Dermis microvascular lymphatic vessel endothelial cell (primary cell): ENCODE measurements around the gene SNX2. TPM values are rescaled to one million over a fixed set of nuclear protein-coding genes. Genes with fewer than 3 reads are reported as not detected.
"Not testable (repeated sequence)": the region's sequence is repeated elsewhere in the genome, so short reads cannot be mapped to it uniquely, and the experiment has no call there.

Source experiments
- DNase-seq, 2 donors: peaks; one replicate each; pipeline versions ENCODE4 v3.0.0 to v3.0.0-alpha.2; 2010; ENCODE audit warnings: low read depth in 2 of 2
- total RNA-seq: library from RNA; depleted of rRNA; stranded (reverse); fragments of >200 nt; gene quantifications from 2 replicates; pipeline ENCODE4 v1.2.1, GENCODE V29; 2014

The SNX2 gene
- total RNA-seq, 1 donor from 2014 or later: 99.4 TPM

DNA sequence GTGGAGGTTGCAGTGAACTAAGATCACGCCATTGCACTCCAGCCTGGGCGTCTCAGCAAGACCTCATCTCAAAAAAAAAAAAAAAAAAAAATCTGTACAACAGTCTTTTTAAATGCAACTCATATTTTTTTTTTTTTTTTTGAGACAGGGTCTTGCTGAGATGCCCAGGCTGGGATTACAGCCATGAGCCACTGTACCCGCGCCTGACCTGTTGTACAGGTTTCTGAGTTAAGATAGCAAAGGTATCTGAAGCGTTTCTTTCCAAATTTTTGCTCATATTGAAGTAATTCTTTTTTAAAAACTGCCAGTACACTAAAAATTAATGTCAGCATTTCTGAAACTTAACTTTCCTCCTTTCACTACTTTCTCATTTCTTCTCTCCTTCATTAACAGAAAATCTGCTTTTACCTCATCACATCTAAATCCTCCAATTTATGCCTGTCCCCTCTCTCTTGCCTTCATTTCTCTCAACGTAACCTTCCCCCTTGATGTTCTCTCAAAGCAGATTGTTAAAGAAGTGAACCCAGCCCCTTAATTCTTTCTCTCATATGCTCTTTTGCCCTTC, 67.2 kb downstream of the SNX2 start:
- DNase-seq: no peak

DNA sequence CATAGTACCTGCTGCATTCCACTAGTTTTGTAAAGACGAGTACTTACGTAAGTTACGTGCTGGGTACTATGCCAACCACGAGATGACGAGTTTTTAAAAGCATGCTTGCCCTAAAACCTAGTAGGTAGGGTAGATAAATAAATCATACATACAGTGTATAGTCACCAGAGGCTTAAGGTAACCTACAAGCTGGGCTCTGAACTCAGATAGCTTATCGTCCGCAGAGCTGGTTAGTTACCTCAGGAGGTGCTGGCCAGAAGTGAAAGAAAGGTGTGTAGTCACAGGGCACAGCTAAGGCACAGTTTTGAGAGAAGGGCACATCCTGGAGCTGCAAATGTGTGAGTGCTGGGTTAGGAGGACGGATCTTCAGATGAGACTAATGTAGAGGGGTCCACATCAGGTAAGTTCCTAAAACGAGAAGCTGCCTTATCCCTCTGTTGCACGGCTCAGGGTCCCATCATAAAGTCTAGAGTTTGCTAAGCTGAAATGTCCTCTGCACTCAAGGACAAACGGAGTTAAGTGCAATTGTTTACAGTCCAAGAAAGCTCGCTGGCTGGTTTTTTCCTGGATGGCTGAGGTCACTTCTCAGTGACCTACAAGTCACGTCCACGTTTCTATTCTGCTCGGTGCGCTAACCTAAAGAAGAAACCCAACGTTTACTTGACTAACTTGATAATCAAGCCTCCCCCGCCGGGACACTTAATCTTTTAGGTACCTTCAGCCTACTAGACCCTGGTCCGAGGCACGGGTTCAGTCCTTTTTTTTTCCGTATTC, 69.4 kb downstream of the SNX2 start:
- peak in 1 of 2 donors; percentile 15 for DNase-seq

DNA sequence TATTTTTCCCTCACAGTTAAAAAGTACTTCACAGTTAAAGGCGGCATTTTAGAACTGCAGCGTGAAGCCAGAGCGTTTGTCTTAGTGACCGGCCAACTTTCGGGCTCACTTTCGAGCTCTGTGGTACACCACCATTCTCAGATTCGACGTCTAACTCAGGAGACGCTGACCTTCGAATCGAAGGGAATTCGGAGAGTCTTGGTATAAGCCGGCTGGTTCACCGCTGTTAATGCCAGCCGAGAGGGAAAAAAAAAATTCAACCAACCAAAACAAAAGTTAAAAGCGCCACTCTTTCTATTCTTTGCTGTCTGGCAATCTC, 70.0 kb downstream of the SNX2 start:
- no peak for DNase-seq

DNA sequence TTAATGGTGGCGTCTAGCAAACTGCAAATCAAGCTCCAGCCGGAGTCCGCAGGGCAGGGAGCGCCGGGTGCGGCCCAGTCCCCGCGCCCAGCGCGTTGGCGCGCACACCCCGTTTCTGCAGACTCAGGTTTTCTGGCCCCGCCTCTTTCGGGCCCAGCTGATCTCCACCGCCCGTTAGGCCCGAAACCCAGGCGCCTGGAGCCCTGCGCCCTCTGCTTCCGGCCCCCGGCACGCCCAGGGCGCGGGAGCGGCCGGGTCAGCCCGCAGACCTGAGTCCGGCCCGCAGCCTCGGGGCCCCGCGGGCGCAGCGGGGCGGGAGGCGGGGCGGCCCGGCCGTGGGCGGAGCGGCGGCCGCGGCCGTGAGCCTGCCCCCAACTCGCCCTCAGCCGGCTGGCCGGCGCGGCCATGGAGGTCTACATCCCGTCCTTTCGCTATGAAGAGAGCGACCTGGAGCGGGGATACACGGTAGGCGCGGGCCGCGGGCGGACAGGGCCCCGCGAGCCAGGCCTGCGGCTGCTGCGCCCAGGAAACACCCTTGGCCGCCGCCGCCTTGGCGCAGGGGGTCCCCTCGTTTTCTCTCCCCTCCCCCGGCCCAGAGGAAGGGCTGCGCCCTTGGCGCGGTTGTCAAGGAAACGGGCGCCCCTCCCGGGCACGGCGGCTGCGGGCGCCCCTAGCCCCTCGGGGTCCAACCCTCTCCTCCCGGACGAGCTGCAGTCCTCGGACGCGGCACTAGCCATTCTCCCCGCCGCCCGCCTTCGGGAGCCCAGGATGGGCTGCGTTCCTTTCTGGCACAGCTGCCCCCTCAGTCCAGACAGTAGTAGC, 70.6 kb downstream of the SNX2 start, which contains the start of gene SNX24:
Gene SNX24 (plus strand): TSS at position 385 of the 822 bp plus-strand sequence. CDS start 21 bp downstream, at position 406.
- DNase-seq: peak; percentile 31 to 70

DNA sequence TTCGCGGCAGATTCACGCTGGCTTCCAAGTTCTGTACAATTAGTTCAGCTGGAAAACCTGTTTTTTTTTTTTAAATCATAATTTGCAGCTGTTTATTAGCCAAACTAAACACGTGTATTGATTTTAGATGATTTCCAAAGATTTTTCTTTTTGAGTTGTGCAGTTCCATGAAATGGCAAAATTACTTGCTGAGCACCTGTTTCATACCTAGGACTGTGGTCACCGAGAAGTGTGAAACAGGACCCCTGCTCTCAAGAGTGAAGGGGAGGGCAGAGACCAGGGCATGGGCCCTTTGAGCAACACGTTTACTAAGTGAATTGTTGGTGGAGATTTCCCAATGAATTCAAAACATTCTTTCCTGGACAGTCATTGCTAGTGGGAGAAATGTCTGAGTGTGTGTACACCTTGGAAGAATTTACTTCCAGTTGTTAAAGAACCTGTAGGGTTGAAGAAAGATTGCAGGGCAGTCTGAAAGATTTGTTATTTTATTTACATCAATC, 71.2 kb downstream of the SNX2 start:
- DNase-seq: peak in 1 of 2 donors; percentile 11

DNA sequence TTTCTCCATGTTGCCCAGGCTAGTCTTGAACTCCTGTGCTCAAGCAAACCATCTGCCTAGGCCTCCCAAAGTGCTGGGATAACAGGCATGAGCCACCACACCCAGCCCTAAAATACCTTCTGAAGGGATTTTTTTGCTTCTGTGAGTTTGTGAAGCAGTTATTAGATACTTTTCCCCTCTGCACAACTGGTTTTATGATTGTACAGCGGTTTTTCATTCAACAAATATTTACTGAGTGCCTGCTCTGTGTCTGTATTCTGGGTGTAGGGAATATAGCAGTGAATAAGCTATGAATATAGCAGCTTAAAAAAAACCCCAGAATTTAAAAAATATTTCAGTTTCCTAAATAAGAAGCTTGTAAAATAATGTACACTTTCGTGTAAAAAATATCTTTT, 72.8 kb downstream of the SNX2 start:
- DNase-seq: no peak

DNA sequence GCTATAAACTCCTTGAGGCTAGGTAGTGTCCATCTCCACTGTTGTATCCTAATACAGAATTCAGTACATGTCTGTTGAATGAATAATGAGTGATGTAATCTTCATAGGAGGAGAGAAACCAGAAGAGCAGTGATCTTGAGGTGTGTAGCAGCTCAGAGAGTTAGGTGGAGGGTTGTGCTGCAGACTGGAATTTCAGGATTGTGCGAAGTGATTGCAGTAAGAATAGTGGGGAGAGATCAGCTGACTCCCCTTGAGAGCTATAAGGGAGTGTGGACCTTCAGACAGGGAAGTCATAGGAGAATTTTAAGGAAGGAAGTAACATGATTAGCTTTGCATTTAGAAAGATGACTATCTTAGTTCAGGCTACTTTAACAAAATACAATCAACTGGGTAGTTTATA, 74.9 kb downstream of the SNX2 start:
- no peak for DNase-seq

DNA sequence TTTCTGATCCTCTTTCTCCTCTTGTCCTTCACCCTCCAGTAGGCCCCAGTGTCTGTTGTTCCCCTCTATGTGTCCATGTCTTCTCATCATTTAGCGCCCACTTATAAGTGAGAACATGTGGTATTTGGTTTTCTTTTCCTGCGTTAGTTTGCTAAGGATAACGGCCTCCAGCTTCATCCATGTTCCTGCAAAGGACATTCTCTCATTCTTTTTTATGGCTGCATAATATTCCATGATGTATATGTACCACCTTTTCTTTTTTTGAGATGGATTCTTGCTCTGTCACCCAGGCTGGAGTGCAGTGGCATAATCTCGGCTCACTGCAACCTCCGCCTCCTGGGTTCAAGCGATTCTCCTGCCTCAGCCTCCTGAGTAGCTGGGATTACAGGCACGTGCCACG, 82.7 kb downstream of the SNX2 start:
- DNase-seq: not testable (repeated sequence)

DNA sequence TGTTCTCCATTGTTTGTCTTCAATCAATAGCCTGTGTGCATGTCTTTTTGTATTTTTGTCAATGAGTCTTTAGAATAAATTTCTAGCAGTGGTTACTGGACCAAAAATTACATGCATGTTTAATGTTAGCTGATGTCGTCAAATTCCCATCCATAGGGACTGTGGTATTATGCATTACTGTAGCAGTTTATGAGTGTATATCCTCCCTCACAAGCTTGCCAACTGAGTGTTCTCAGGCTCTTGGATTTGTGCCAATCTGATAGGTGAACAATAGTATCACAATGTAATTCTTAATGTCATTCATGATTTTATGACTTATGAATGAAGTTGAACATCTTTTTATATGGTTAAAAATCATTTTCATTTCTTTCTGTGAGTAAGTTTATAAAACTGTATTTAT, 83.6 kb downstream of the SNX2 start:
- peak; percentile 33 to 92 for DNase-seq

DNA sequence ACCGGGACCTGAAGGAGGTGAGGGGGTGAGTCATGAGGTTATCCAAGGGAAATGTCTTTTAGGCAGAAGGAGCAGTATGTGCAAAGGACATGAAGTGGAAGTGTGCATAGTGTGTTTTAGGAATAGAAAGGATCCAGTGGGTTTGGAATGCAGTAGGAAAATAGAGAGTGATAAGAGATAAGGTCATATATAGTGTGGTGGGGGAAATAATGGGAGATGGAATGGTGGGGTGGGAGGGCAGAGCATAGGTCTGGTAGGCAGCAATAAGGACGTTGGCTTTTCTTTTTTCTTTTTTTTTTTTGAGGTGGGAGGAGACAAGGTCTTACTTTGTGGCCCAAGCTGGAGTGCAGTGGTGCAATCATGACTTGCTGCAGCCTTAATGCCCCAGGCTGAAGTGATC, 88.4 kb downstream of the SNX2 start:
- no peak for DNase-seq

DNA sequence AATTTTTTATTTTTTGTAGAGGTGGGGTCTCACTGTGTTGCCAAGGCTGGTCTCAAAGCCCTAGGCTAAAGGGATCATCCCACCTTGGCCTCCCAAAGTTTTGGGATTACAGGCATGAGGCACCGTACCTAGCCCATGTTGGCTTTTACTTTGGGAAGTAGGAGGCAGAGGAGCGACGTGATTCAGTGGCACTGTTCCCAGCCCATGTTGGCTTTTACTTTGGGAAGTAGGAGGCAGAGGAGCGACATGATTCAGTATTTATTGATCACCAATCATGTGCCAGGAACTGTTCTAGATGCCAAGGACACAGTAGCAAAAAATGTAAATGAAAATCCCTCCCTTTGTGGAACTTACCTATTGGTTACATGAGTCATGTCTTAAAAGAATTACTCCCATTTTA, 88.8 kb downstream of the SNX2 start:
- DNase-seq: no peak

DNA sequence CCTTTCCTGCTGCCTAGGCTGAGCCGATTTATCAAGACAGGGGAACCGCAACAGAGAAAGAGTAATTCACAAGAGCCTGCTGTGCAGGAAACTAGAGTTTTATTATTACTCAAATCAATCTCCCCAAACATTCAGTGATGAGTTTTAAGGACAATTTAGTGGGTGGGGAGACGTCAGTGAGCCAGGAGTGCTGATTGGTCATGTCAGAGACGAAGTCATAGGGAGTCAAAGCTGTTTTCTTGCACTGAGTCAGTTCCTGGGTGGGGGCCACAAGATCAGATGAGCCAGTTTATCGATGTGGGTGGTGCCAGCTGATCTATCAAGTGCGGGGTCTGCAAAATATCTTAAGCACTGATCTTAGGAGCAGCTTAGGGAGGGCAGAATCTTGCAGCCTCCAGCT, 89.5 kb downstream of the SNX2 start:
- DNase-seq: no peak

DNA sequence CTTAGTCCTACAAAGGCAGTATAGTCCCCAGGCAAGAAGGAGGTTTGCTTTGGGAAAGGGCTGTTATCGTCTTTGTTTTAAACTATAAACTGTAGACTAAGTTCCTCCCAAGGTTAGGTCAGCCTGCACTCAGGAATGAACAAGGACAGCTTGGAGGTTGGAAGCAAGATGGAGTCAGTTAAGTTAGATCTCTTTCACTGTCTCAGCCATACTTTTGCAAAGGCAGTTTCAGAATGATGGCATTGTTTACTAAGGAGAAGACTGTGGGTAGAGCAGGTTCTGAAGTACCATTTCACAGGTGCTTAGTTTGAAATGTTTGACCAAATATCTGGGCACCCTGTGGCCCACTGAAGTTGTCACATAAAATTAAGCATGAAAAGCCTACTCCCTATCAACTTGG, 90.0 kb downstream of the SNX2 start:
- DNase-seq: no peak

DNA sequence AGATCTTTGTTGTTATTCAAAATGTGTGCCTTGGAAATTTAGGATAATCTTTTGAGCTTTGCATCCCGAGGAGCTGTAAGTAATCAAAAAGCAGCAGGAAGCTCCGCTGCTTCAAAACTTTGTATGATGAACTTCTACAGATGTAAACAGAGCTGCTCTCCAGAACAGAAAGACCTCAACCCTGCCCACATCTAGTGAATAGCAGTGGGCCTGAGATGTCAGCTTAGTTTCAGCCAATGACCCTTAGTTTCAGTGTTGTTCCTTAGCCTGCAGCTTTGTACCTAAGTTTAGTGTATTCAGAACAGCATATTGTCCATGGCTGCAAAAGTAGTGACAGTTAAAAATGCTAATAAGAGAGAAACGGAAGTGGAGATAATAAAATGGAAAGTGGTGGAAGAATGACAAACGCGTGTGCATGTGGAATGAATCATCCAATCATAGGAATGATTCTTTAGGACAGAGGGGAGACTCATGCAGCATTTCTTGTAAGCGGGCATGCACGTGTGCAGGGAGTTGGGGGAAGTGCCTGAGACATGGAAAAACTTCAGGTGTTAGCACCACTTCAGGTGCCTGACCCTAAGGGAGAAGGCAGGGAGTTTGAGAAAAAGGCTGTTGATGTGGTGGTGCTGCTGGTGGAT, 95.5 kb downstream of the SNX2 start:
- no peak for DNase-seq

DNA sequence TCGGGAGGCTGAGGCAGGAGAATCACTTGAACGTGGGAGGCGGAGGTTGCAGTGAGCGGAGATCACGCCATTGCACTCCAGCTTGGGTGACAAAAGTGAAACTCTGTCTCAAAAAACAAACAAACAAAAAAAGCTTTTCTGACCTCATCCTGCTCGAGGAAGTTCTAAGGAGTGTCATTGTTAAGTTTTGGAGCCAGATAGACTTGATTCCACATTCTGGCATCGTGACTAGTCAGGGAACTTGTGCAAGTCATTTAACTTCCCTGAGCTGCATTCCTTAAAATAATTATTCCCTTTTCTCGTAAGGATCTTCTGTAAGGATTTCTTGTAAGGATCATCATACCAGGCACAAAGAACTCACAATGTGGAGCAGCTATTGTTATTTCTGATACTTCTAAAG, 96.8 kb downstream of the SNX2 start:
- no peak for DNase-seq

DNA sequence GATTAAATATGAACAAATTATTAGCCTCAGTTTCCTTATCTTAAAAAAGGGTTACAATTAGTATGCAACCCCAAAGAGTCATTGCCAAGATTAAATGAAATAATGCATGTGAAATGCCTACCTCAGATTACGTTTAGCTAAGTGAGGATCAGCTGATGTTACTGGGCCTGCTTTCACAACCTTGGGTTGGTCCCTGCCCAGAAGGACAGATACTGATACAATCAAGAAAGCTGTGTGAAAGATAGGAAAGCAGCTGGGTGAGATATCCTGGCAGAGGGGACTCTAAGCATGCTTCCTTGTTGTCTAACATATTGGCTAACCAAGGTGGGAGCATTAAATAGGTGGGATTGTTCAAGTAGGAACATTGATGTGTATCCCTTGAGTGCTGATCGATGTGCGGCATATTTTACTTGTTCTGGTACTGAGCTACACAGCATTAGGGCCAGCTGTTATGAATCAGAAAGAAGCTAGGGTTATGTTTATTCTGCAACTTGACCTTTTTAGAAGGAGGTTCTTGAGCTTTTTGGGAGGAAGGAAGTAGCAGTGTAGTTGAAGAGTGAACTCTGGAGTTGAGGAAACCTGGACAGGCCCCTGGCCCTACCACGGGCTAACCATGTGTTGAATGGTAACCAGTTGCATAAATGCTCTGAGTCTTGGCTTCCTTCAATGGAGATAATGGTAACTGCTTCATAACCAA, 99.4 kb downstream of the SNX2 start:
- DNase-seq: peak in 1 of 2 donors; percentile 6

DNA sequence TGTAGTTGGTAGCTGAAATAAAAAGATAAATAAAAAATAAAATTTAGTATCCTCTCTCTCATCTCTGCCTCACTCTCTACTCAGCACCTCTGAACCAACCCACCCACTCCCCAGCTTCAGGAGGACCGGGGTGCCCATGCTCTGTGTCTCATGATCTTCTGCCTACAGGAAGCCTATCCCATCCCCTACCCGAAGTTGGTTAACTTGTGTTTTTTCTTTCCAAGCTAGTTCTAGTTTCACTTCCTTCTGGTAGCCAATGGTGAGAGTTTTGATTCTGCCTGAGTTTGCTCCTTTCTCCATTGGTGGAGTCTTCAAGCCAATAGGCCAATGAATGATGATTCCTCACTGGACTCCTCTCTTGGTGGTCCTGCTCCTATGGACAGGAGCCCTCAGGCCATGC, 102.6 kb downstream of the SNX2 start:
- no peak for DNase-seq

DNA sequence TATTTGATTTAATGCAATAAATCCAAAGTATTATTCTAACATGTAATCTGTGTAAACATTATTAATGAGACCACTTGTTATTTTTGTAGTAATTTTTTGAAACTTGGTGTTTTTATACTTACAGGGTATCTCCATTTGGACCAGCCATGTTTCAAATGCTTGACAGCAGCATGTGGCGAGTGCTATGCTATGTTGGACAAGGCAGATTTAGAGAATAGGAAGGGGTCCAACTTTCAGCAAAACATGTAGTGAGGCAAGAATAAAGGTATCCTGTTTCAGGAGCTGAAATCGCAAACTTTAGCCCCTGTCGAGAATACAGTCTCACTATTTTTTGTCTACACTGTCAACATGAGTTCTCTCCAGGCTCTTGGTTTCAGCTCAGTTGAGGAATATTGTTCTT, 104.2 kb downstream of the SNX2 start:
- no peak for DNase-seq
